Stomach (tissue), 4 donors: Measurements from ENCODE around the gene OPCML.

ENCODE experiments used
- CTCF ChIP-seq, 7 experiments: fragments of 450-650 bp in 4 of 7; fragments of 200-600 bp in 3 of 7; sonication (generic) in 3 of 7; IDR thresholded peaks; one replicate each; pipeline ENCODE4 v1.5.1; 2016 to 2019; ENCODE audit warnings: antibody characterized with exemption in 7 of 7, control low read depth in 2 of 7, mild to moderate bottlenecking in 1 of 7
- POLR2A ChIP-seq, 4 donors: fragments of 450-650 bp; IDR thresholded peaks; one replicate each; pipeline ENCODE4 v1.6.1; 2016; ENCODE audit warnings: antibody characterized with exemption in 4 of 4, control low read depth in 2 of 4, mild to moderate bottlenecking in 1 of 4, moderate library complexity in 1 of 4
- POLR2AphosphoS5 ChIP-seq, 3 donors: sonication (generic); formaldehyde crosslinking; IDR thresholded peaks; one replicate each; pipeline ENCODE4 v1.6.1; 2016; ENCODE audit warnings: antibody characterized with exemption in 3 of 3

GRCh38 chr11:133164986-133165385 lies 367.3 kb downstream of the OPCML start:
- no peak for TF ChIP-seq CTCF (IDR thresholded peaks at IDR 0.05)
- TF ChIP-seq POLR2AphosphoS5 (IDR thresholded peaks at IDR 0.05) = no peak
- TF ChIP-seq POLR2A (IDR thresholded peaks at IDR 0.05) = no peak
